HEK293 (cell line): ENCODE results near the gene RIPOR3.

Experiments used
- CTCF ChIA-PET: fragments of 350-600 bp; formaldehyde crosslinking; extraction: SDS; loops from one replicate; lab custom pipeline; 2021; ENCODE audit warnings: antibody characterized with exemption; lab: Yijun Ruan, JAX
- POLR2A ChIA-PET: fragments of 300-600 bp; formaldehyde crosslinking; extraction: SDS; loops from one replicate; lab custom pipeline; 2020; ENCODE audit warnings: antibody characterized with exemption, inconsistent platforms; lab: Yijun Ruan, JAX
- H3K27ac ChIP-seq: fragments of 200-500 bp; sonication (Bioruptor generic); 2 replicates; pipeline ENCODE4 v1.5.1; 2014; ENCODE audit warnings: low read depth, low read length, control low read depth, inconsistent platforms; ENCODE audit errors: extremely low read depth
- H3K36me3 ChIP-seq, 2 experiments: fragments of 200-500 bp in 1 of 2; sonication (Bioruptor generic) in 1 of 2; 1 replicate in 1 of 2; 2 replicates in 1 of 2; pipeline ENCODE4 v1.5.1; 2014 to 2017; ENCODE audit warnings: inconsistent platforms in 2 of 2, low read length in 2 of 2; ENCODE audit not compliant: control insufficient read depth in 2 of 2, insufficient read depth in 1 of 2
- H3K4me1 ChIP-seq: fragments of 200-500 bp; sonication (Bioruptor generic); 2 replicates; pipeline ENCODE4 v1.5.1; 2014; ENCODE audit warnings: mild to moderate bottlenecking, low read length, inconsistent platforms; ENCODE audit not compliant: control insufficient read depth, insufficient read depth
- H3K4me3 ChIP-seq: 2 replicates; pipeline ENCODE4 v1.5.1; 2011; ENCODE audit warnings: low read depth, mild to moderate bottlenecking, control low read depth, low read length, moderate library complexity
- H3K9me3 ChIP-seq: fragments of 200-500 bp; sonication (Bioruptor generic); 2 replicates; pipeline ENCODE4 v1.5.1; 2014; ENCODE audit warnings: low read depth, low read length, inconsistent platforms; ENCODE audit not compliant: control insufficient read depth, insufficient read depth
- KLF16 ChIP-seq: fragments of 450-650 bp; formaldehyde crosslinking; IDR thresholded peaks from 2 replicates; pipeline ENCODE4 v1.5.1; 2017; ENCODE audit warnings: missing biosample characterization, missing genetic modification characterization
- PRDM1 ChIP-seq: fragments of 450-650 bp; formaldehyde crosslinking; IDR thresholded peaks from 2 replicates; pipeline ENCODE4; 2016; ENCODE audit warnings: missing biosample characterization, missing genetic modification characterization
- ZNF280D ChIP-seq: fragments of 450-650 bp; formaldehyde crosslinking; IDR thresholded peaks from 2 replicates; pipeline ENCODE4 v1.5.1; 2016; ENCODE audit warnings: missing biosample characterization, missing genetic modification characterization
- ZNF311 ChIP-seq: fragments of 450-650 bp; formaldehyde crosslinking; IDR thresholded peaks from 2 replicates; pipeline ENCODE4 v1.5.1; 2017; ENCODE audit warnings: missing biosample characterization, missing genetic modification characterization, borderline replicate concordance
- ZNF501 ChIP-seq: fragments of 450-650 bp; formaldehyde crosslinking; IDR thresholded peaks from 2 replicates; pipeline ENCODE4 v1.5.1; 2016; ENCODE audit warnings: missing biosample characterization, missing genetic modification characterization
- ZNF626 ChIP-seq: fragments of 450-650 bp; sonication (Bioruptor Pico); formaldehyde crosslinking; IDR thresholded peaks from 2 replicates; pipeline ENCODE4 v1.5.1; 2018; ENCODE audit warnings: missing biosample characterization, missing genetic modification characterization, inconsistent platforms
- ZSCAN23 ChIP-seq: fragments of 450-650 bp; formaldehyde crosslinking; IDR thresholded peaks from 2 replicates; pipeline ENCODE4 v1.5.1; 2016; ENCODE audit warnings: missing biosample characterization, missing genetic modification characterization
- ZSCAN4 ChIP-seq: fragments of 450-650 bp; formaldehyde crosslinking; IDR thresholded peaks from 2 replicates; pipeline ENCODE4 v1.5.1; 2017; ENCODE audit warnings: missing biosample characterization, missing genetic modification characterization
- ZXDB ChIP-seq: fragments of 450-650 bp; formaldehyde crosslinking; IDR thresholded peaks from 2 replicates; pipeline ENCODE4 v1.5.1; 2016; ENCODE audit warnings: missing biosample characterization, missing genetic modification characterization
- TF ChIP-seq, protein P1 (sequence below): fragments of 450-650 bp; formaldehyde crosslinking; conservative IDR thresholded peaks from 2 replicates; pipeline ENCODE4 v1.5.1; 2016; ENCODE audit warnings: low read depth, missing biosample characterization, missing genetic modification characterization
- TF ChIP-seq, protein P2 (sequence below): fragments of 450-650 bp; formaldehyde crosslinking; IDR thresholded peaks from 2 replicates; pipeline ENCODE4 v1.5.1; 2016; ENCODE audit warnings: missing biosample characterization, missing genetic modification characterization
- TF ChIP-seq, protein P3 (sequence below): fragments of 450-650 bp; formaldehyde crosslinking; IDR thresholded peaks from 2 replicates; pipeline ENCODE4 v1.5.1; 2016; ENCODE audit warnings: missing biosample characterization, missing genetic modification characterization
- TF ChIP-seq, protein P4 (sequence below): fragments of 450-650 bp; formaldehyde crosslinking; IDR thresholded peaks from 2 replicates; pipeline ENCODE4 v1.5.1; 2017; ENCODE audit warnings: missing biosample characterization, missing genetic modification characterization

Gene RIPOR3

DNA sequence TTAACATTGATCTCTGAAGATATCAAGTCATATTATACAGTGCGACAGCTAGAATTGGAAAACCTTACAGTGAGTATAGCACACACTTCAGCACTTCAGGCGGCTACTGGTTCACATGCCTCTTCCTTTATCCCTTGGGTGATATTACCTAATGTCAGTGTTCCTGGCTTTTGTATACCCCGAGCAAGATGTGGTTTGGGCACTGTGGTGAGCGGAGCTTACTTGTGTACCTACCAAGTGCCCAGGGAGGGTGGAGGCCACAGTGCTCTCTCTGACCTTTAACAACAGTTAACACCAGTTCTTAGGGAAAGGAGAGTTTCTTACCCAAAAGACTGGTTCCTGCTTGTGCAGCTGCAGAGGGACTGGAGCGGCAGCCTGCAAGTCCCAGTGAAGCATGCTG, 116.8 kb downstream of the RIPOR3 start:
- ChIA-PET POLR2A (interaction anchor here (1.3 kb wide), 1 partner anchor 61 kb away, joined by 3 read pairs; no protein-coding TSS in a partner anchor), CTCF (interaction anchor here (0.9 to 3.4 kb wide), 16 partner anchors 8 to 393 kb away, joined by 3 to 25 read pairs (median 4); no protein-coding TSS in a partner anchor)
- TF ChIP-seq ZNF626 = no peak
- TF ChIP-seq, protein P1, sequence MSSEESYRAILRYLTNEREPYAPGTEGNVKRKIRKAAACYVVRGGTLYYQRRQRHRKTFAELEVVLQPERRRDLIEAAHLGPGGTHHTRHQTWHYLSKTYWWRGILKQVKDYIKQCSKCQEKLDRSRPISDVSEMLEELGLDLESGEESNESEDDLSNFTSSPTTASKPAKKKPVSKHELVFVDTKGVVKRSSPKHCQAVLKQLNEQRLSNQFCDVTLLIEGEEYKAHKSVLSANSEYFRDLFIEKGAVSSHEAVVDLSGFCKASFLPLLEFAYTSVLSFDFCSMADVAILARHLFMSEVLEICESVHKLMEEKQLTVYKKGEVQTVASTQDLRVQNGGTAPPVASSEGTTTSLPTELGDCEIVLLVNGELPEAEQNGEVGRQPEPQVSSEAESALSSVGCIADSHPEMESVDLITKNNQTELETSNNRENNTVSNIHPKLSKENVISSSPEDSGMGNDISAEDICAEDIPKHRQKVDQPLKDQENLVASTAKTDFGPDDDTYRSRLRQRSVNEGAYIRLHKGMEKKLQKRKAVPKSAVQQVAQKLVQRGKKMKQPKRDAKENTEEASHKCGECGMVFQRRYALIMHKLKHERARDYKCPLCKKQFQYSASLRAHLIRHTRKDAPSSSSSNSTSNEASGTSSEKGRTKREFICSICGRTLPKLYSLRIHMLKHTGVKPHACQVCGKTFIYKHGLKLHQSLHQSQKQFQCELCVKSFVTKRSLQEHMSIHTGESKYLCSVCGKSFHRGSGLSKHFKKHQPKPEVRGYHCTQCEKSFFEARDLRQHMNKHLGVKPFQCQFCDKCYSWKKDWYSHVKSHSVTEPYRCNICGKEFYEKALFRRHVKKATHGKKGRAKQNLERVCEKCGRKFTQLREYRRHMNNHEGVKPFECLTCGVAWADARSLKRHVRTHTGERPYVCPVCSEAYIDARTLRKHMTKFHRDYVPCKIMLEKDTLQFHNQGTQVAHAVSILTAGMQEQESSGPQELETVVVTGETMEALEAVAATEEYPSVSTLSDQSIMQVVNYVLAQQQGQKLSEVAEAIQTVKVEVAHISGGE (tag by site-specific recombination) = no peak
- TF ChIP-seq, protein P2, sequence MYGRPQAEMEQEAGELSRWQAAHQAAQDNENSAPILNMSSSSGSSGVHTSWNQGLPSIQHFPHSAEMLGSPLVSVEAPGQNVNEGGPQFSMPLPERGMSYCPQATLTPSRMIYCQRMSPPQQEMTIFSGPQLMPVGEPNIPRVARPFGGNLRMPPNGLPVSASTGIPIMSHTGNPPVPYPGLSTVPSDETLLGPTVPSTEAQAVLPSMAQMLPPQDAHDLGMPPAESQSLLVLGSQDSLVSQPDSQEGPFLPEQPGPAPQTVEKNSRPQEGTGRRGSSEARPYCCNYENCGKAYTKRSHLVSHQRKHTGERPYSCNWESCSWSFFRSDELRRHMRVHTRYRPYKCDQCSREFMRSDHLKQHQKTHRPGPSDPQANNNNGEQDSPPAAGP = no peak
- TF ChIP-seq, protein P3, sequence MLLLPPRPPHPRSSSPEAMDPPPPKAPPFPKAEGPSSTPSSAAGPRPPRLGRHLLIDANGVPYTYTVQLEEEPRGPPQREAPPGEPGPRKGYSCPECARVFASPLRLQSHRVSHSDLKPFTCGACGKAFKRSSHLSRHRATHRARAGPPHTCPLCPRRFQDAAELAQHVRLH (tag by site-specific recombination) = no peak
- TF ChIP-seq ZSCAN23 (tag by site-specific recombination) = no peak
- no peak for TF ChIP-seq ZNF501 (tag by site-specific recombination)
- TF ChIP-seq ZNF280D (tag by site-specific recombination) = no peak
- TF ChIP-seq, protein P4, sequence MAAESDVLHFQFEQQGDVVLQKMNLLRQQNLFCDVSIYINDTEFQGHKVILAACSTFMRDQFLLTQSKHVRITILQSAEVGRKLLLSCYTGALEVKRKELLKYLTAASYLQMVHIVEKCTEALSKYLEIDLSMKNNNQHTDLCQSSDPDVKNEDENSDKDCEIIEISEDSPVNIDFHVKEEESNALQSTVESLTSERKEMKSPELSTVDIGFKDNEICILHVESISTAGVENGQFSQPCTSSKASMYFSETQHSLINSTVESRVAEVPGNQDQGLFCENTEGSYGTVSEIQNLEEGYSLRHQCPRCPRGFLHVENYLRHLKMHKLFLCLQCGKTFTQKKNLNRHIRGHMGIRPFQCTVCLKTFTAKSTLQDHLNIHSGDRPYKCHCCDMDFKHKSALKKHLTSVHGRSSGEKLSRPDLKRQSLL (tag by site-specific recombination) = no peak
- H3K4me1 ChIP-seq = no peaks in the 10 kb centered on the region
- no peak overlapping the region for H3K4me3 ChIP-seq
- H3K9me3 ChIP-seq = no peaks in the 10 kb centered on the region
- no peak overlapping the region for H3K27ac ChIP-seq
- peaks cover 1 to 82% of the 10 kb centered on the region in 2 experiments; a peak in 1 of 3 replicates for H3K36me3 ChIP-seq

DNA sequence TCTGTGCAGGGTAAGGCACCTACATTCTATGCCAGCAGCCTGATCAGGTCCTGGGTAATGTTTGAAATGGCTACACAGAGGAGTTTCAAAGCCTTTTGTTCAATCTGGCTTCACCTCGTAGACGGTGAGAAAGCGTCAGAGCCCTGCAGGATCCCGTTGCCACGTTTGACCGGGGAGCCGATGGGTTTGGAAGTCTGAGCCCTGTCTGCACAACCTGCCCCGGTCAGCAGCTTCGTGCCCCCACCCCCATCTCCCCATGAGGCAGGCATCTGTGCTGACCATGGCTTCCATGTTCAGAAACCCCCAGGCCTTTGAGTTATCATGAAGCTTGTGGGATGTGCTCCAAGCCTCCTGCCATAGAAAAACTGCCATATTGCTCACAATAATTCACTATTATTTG, 117.2 kb downstream of the RIPOR3 start:
- H3K4me1 ChIP-seq = no peaks in the 10 kb centered on the region
- no peak for TF ChIP-seq PRDM1 (tag by site-specific recombination)
- TF ChIP-seq KLF16 (tag by site-specific recombination) = no peak
- TF ChIP-seq ZSCAN4 = no peak
- no peak for TF ChIP-seq ZNF311 (tag by site-specific recombination)
- TF ChIP-seq ZXDB = no peak
- TF ChIP-seq, all 188 proteins: peak for 0
- no peak overlapping the region for H3K27ac ChIP-seq
- H3K9me3 ChIP-seq = no peaks in the 10 kb centered on the region
- CTCF ChIA-PET = interaction anchor here (0.9 to 3.4 kb wide), 11 partner anchors 11 to 392 kb away, joined by 3 to 20 read pairs (median 5); no protein-coding TSS in a partner anchor
- peaks cover 0 to 82% of the 10 kb centered on the region in 2 experiments; a peak in 1 of 3 replicates for H3K36me3 ChIP-seq
- POLR2A ChIA-PET = no interaction called here
- no peak overlapping the region for H3K4me3 ChIP-seq
